ENCODE results near the gene IL36G. TPM values are rescaled to one million over a fixed set of nuclear protein-coding genes. Genes with fewer than 3 reads are reported as not detected.
"Not testable (repeated sequence)": the region's sequence is repeated elsewhere in the genome, so short reads cannot be mapped to it uniquely, and the experiment has no call there.

The IL36G gene
- not detected for polyA plus RNA-seq

GRCh38 chr2:112977559-112978056 lies at the start of gene IL36G:
TSS of gene IL36G (plus strand) at chr2:112978006. CDS start at chr2:112978639, 633 bp downstream.
- Mint-ChIP-seq H3K4me3 (no peak within 1 kb of the TSS), H3K27ac (no peak within 1 kb of the TSS), H3K27me3 (ENCODE audit: low read depth in 3 of 3) (peaks cover 3 to 12% (median 5%) of the 10 kb centered on the region in 3 donors), H3K36me3 (no peaks in the 10 kb centered on the region), H3K4me1 (peaks cover 0 to 9% of the 10 kb centered on the region in 2 donors), H3K9me3 (peaks cover 0 to 1% (median 0%) of the 10 kb centered on the region in 6 donors)
- no peak for DNase-seq

- Mint-ChIP-seq H3K27ac (no peak overlapping the region), H3K4me3 (no peak overlapping the region), H3K9me3 (no peaks in the 10 kb centered on the region), H3K4me1 (peaks cover 0 to 20% of the 10 kb centered on the region in 2 donors), H3K27me3 (ENCODE audit: low read depth in 3 of 3) (peaks cover 2 to 10% (median 5%) of the 10 kb centered on the region in 3 donors), H3K36me3 (no peaks in the 10 kb centered on the region)
- DNase-seq: no peak
Observed at GRCh38 chr2:112933261-112933660, 44.5 kb upstream of the IL36G start.

- not testable (repeated sequence) for DNase-seq; H3K27me3 Mint-ChIP-seq (ENCODE audit: low read depth in 3 of 3); H3K9me3 Mint-ChIP-seq; H3K27ac Mint-ChIP-seq; H3K4me3 Mint-ChIP-seq; H3K36me3 Mint-ChIP-seq
- H3K4me1 Mint-ChIP-seq: peaks cover 0 to 28% of the 10 kb centered on the region in 2 donors
Observed at GRCh38 chr2:112934117-112934516, 43.7 kb upstream of the IL36G start.

- H3K9me3 Mint-ChIP-seq: no peaks in the 10 kb centered on the region
- H3K4me3 Mint-ChIP-seq: no peak overlapping the region
- H3K36me3 Mint-ChIP-seq: no peaks in the 10 kb centered on the region
- H3K27me3 Mint-ChIP-seq (ENCODE audit: low read depth in 3 of 3): peaks cover under 1 to 6% (median 2%) of the 10 kb centered on the region in 3 donors
- H3K27ac Mint-ChIP-seq: no peak overlapping the region
- peaks cover 0 to 31% of the 10 kb centered on the region in 2 donors for H3K4me1 Mint-ChIP-seq
- DNase-seq: no peak
Observed at GRCh38 chr2:112936927-112937232, 40.9 kb upstream of the IL36G start.

- no peaks in the 10 kb centered on the region for H3K9me3 Mint-ChIP-seq
- no peak overlapping the region for H3K4me3 Mint-ChIP-seq
- no peaks in the 10 kb centered on the region for H3K36me3 Mint-ChIP-seq
- peak in 1 of 3 donors; percentile 54 for DNase-seq
- peak overlapping the region in 1 of 6 donors; percentile 82 for H3K27ac Mint-ChIP-seq
- H3K27me3 Mint-ChIP-seq (ENCODE audit: low read depth in 3 of 3): peaks cover 0 to 9% (median 6%) of the 10 kb centered on the region in 3 donors
- peaks cover 0 to 31% of the 10 kb centered on the region in 2 donors for H3K4me1 Mint-ChIP-seq
Observed at GRCh38 chr2:112938904-112939303, 38.9 kb upstream of the IL36G start.

GRCh38 chr2:112939425-112939824 lies 38.4 kb upstream of the IL36G start:
- Mint-ChIP-seq H3K4me1 (peaks cover 0 to 31% of the 10 kb centered on the region in 2 donors), H3K4me3 (no peak overlapping the region), H3K27me3 (ENCODE audit: low read depth in 3 of 3) (peaks cover 0 to 9% (median 6%) of the 10 kb centered on the region in 3 donors), H3K9me3 (no peaks in the 10 kb centered on the region), H3K36me3 (no peaks in the 10 kb centered on the region), H3K27ac (peak overlapping the region in 1 of 6 donors; percentile 33)
- no peak for DNase-seq

- no peak overlapping the region for H3K4me3 Mint-ChIP-seq
- H3K27me3 Mint-ChIP-seq (ENCODE audit: low read depth in 3 of 3): peaks cover 0 to 9% (median 2%) of the 10 kb centered on the region in 3 donors
- DNase-seq: no peak
- no peaks in the 10 kb centered on the region for H3K9me3 Mint-ChIP-seq
- peak overlapping the region in 1 of 6 donors; percentile 16 for H3K27ac Mint-ChIP-seq
- no peaks in the 10 kb centered on the region for H3K36me3 Mint-ChIP-seq
- peaks cover 0 to 29% of the 10 kb centered on the region in 2 donors for H3K4me1 Mint-ChIP-seq
Observed at GRCh38 chr2:112940859-112941625, 36.8 kb upstream of the IL36G start.

GRCh38 chr2:112941753-112942653 lies 35.8 kb upstream of the IL36G start:
- DNase-seq: peak; percentile 48 to 59 (median 56)
- Mint-ChIP-seq H3K27ac (no peak overlapping the region), H3K9me3 (no peaks in the 10 kb centered on the region), H3K4me1 (peaks cover 0 to 19% of the 10 kb centered on the region in 2 donors), H3K36me3 (no peaks in the 10 kb centered on the region), H3K4me3 (no peak overlapping the region), H3K27me3 (ENCODE audit: low read depth in 3 of 3) (peaks cover 0 to 9% (median 0%) of the 10 kb centered on the region in 3 donors)

GRCh38 chr2:112942654-112943002 lies 35.2 kb upstream of the IL36G start:
- H3K4me3 Mint-ChIP-seq: no peak overlapping the region
- H3K27ac Mint-ChIP-seq: no peak overlapping the region
- DNase-seq: no peak
- no peaks in the 10 kb centered on the region for H3K36me3 Mint-ChIP-seq
- peaks cover 0 to 15% of the 10 kb centered on the region in 2 donors for H3K4me1 Mint-ChIP-seq
- H3K27me3 Mint-ChIP-seq (ENCODE audit: low read depth in 3 of 3): peaks cover 0 to 9% (median 0%) of the 10 kb centered on the region in 3 donors
- H3K9me3 Mint-ChIP-seq: no peaks in the 10 kb centered on the region

- peaks cover 0 to 9% (median 2%) of the 10 kb centered on the region in 3 donors for H3K27me3 Mint-ChIP-seq (ENCODE audit: low read depth in 3 of 3)
- no peak overlapping the region for H3K4me3 Mint-ChIP-seq
- DNase-seq: no peak
- no peak overlapping the region for H3K27ac Mint-ChIP-seq
- no peaks in the 10 kb centered on the region for H3K9me3 Mint-ChIP-seq
- H3K4me1 Mint-ChIP-seq: no peaks in the 10 kb centered on the region
- H3K36me3 Mint-ChIP-seq: no peaks in the 10 kb centered on the region
Observed at GRCh38 chr2:112944971-112945370, 32.8 kb upstream of the IL36G start.

GRCh38 chr2:112946086-112946485 lies 31.7 kb upstream of the IL36G start:
- Mint-ChIP-seq H3K4me3 (no peak overlapping the region), H3K4me1 (no peaks in the 10 kb centered on the region), H3K9me3 (no peaks in the 10 kb centered on the region), H3K27me3 (ENCODE audit: low read depth in 3 of 3) (peaks cover 0 to 9% (median 2%) of the 10 kb centered on the region in 3 donors), H3K36me3 (no peaks in the 10 kb centered on the region), H3K27ac (no peak overlapping the region)
- no peak for DNase-seq

GRCh38 chr2:112947374-112947773 lies 30.4 kb upstream of the IL36G start:
- H3K27me3 Mint-ChIP-seq (ENCODE audit: low read depth in 3 of 3): peaks cover 2 to 16% (median 6%) of the 10 kb centered on the region in 3 donors

GRCh38 chr2:112949456-112949855 lies 28.4 kb upstream of the IL36G start:
- Mint-ChIP-seq H3K27ac (no peak overlapping the region), H3K36me3 (no peaks in the 10 kb centered on the region), H3K27me3 (ENCODE audit: low read depth in 3 of 3) (peaks cover 2 to 11% (median 6%) of the 10 kb centered on the region in 3 donors), H3K9me3 (peaks cover 0 to 5% (median 0%) of the 10 kb centered on the region in 6 donors), H3K4me1 (no peaks in the 10 kb centered on the region), H3K4me3 (no peak overlapping the region)
- no peak for DNase-seq

More at GRCh38 chr2:112947374-112947773, 30.4 kb upstream of the IL36G start:
- Mint-ChIP-seq H3K27ac (no peak overlapping the region), H3K36me3 (no peaks in the 10 kb centered on the region), H3K9me3 (peaks cover 0 to 5% (median 0%) of the 10 kb centered on the region in 6 donors), H3K4me3 (no peak overlapping the region), H3K4me1 (no peaks in the 10 kb centered on the region)
- DNase-seq: no peak

GRCh38 chr2:112954364-112954763 lies 23.4 kb upstream of the IL36G start:
- Mint-ChIP-seq H3K36me3 (no peaks in the 10 kb centered on the region), H3K4me3 (no peak overlapping the region), H3K9me3 (peaks cover 0 to 5% (median 0%) of the 10 kb centered on the region in 6 donors), H3K27ac (no peak overlapping the region), H3K27me3 (ENCODE audit: low read depth in 3 of 3) (peaks cover 0 to 11% (median 6%) of the 10 kb centered on the region in 3 donors), H3K4me1 (no peaks in the 10 kb centered on the region)
- no peak for DNase-seq
